Breast epithelium (tissue), 3 donors: ENCODE results near the gene CAPN15.

Experiments used
- CTCF ChIP-seq, 3 donors: fragments of 450-650 bp; IDR thresholded peaks; one replicate each; pipeline ENCODE4 v1.5.1; 2016 to 2017; ENCODE audit warnings: antibody characterized with exemption in 3 of 3, mild to moderate bottlenecking in 3 of 3, moderate library complexity in 3 of 3
- POLR2A ChIP-seq: fragments of 450-650 bp; IDR thresholded peaks from one replicate; pipeline ENCODE4 v1.6.1; 2016; ENCODE audit warnings: antibody characterized with exemption, mild to moderate bottlenecking, moderate library complexity
- POLR2AphosphoS5 ChIP-seq, 3 donors: sonication (generic); formaldehyde crosslinking; IDR thresholded peaks; one replicate each; pipeline ENCODE4 v1.6.1; 2017; ENCODE audit warnings: antibody characterized with exemption in 3 of 3

- TF ChIP-seq POLR2A (no peak), CTCF (IDR thresholded peaks at IDR 0.05) (no peak), POLR2AphosphoS5 (IDR thresholded peaks at IDR 0.05) (peak in 1 of 3 donors; percentile 39)
Observed at GRCh38 chr16:590188-590814, 62.8 kb downstream of the CAPN15 start.
